Esophagus muscularis mucosa (tissue), 3 donors: Measurements from ENCODE around the gene COPA.

Source experiments
- CTCF ChIP-seq, 3 experiments: fragments of 200-600 bp in 2 of 3; fragments of 450-650 bp in 1 of 3; sonication (generic) in 2 of 3; IDR thresholded peaks; one replicate each; pipeline ENCODE4 v1.5.1; 2017 to 2019; ENCODE audit warnings: antibody characterized with exemption in 3 of 3, mild to moderate bottlenecking in 2 of 3, moderate library complexity in 1 of 3
- POLR2A ChIP-seq: fragments of 450-650 bp; IDR thresholded peaks from one replicate; pipeline ENCODE4 v1.6.1; 2017; ENCODE audit warnings: antibody characterized with exemption, moderate library complexity, mild to moderate bottlenecking, low read depth
- POLR2AphosphoS5 ChIP-seq, 2 donors: sonication (generic); formaldehyde crosslinking; IDR thresholded peaks; one replicate each; pipeline ENCODE4 v1.6.1; 2017; ENCODE audit warnings: antibody characterized with exemption in 2 of 2

- TF ChIP-seq POLR2AphosphoS5 (IDR thresholded peaks at IDR 0.05) (no peak), POLR2A (no peak), CTCF (IDR thresholded peaks at IDR 0.05) (no peak)
Measured at GRCh38 chr1:160307118-160307791, 35.8 kb downstream of the COPA start.
